C4-2B (cell line): ENCODE results near the gene GRPEL2.

Experiments
- ZFX ChIP-seq: fragments of 450-650 bp; IDR thresholded peaks from 2 replicates; pipeline ENCODE4 v1.6.1; 2017
- TF ChIP-seq, protein P1 (sequence below): fragments of 450-650 bp; conservative IDR thresholded peaks from 2 replicates; pipeline ENCODE4 v1.5.1; 2017; ENCODE audit warnings: mild to moderate bottlenecking

DNA sequence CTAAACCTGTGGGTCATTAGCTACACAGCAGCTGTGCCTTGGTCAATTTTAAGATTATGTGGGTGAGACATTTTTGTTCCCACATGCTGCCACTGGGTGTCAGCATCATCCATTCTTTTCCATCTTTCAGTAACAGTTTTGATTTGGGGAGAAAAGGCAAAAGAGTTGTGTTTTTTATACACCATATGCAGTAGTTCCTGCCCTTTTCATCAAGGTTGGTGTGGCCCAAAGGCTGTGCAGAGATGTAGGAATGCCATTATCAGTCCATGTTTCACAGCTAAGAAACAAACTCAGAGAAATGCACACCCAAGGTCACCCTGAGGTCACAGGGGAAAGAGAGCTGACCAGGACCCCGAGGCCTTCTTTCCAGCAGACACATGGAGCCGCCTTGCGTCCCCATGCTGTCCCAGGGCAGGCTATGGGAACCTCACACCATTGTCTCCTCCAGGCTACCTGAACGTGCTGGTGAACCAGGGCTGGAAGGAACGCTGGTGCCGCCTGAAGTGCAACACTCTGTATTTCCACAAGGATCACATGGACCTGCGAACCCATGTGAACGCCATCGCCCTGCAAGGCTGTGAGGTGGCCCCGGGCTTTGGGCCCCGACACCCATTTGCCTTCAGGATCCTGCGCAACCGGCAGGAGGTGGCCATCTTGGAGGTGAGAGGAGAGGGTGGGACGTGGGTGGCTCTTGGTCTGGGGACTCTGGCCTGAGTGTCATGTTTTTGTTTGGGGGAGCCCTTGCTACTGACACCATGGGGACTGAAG lies 27.8 kb upstream of the GRPEL2 start:
- TF ChIP-seq, protein P1, sequence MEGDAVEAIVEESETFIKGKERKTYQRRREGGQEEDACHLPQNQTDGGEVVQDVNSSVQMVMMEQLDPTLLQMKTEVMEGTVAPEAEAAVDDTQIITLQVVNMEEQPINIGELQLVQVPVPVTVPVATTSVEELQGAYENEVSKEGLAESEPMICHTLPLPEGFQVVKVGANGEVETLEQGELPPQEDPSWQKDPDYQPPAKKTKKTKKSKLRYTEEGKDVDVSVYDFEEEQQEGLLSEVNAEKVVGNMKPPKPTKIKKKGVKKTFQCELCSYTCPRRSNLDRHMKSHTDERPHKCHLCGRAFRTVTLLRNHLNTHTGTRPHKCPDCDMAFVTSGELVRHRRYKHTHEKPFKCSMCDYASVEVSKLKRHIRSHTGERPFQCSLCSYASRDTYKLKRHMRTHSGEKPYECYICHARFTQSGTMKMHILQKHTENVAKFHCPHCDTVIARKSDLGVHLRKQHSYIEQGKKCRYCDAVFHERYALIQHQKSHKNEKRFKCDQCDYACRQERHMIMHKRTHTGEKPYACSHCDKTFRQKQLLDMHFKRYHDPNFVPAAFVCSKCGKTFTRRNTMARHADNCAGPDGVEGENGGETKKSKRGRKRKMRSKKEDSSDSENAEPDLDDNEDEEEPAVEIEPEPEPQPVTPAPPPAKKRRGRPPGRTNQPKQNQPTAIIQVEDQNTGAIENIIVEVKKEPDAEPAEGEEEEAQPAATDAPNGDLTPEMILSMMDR, result peak; percentile 84
- no peak for TF ChIP-seq ZFX
